Stimulated activated naive CD8-positive, alpha-beta T cell treated with anti-CD3 and anti-CD28 coated beads, Interleukin-15, amount 100 ng/mL, for 72 hours (primary cell): ENCODE data around the gene GAS2.
"Not testable (repeated sequence)": the region's sequence is repeated elsewhere in the genome, so short reads cannot be mapped to it uniquely, and the experiment has no call there.

Experiments used
- ATAC-seq: fragments of 150-1000 bp; cut with Tn5 transposase; 2 replicates; pipeline ENCODE4 v1.10.0; 2021; ENCODE audit warnings: mild to moderate bottlenecking, moderate library complexity
- DNase-seq, 2 donors: peaks; one replicate each; pipeline ENCODE4 v3.0.0; 2021 to 2022
- H3K27ac Mint-ChIP-seq, 2 donors: one replicate each; pipeline ENCODE4 v1.8.0; 2022; ENCODE audit warnings: mild to moderate bottlenecking in 2 of 2, mixed read lengths in 2 of 2, moderate library complexity in 2 of 2
- H3K27me3 Mint-ChIP-seq: one replicate; pipeline ENCODE4 v1.8.0; 2022; ENCODE audit warnings: mixed read lengths
- H3K4me1 Mint-ChIP-seq: one replicate; pipeline ENCODE4 v1.8.0; 2022; ENCODE audit warnings: mild to moderate bottlenecking, mixed read lengths
- H3K4me3 Mint-ChIP-seq, 2 donors: one replicate each; pipeline ENCODE4 v1.8.0; 2022; ENCODE audit warnings: mild to moderate bottlenecking in 2 of 2, mixed read lengths in 2 of 2, moderate library complexity in 1 of 2
- H3K9me3 Mint-ChIP-seq, 2 donors: one replicate each; pipeline ENCODE4 v1.8.0; 2022; ENCODE audit warnings: mixed read lengths in 2 of 2

The GAS2 gene

GRCh38 chr11:22666325-22666687 is at the start of gene GAS2:
TSS of gene GAS2 (plus strand) at chr11:22666611. CDS start at chr11:22674870, 8,259 bp downstream.
- ATAC-seq: no peak
- Mint-ChIP-seq H3K4me1 (peaks cover 32% of the 10 kb centered on the region), H3K9me3 (no peaks in the 10 kb centered on the region), H3K27me3 (peaks cover 57% of the 10 kb centered on the region), H3K27ac (peak within 1 kb of the TSS in 1 of 2 donors; percentile 71), H3K4me3 (peak within 1 kb of the TSS; percentile 71 to 77)
- no peak for DNase-seq

- ATAC-seq (no peak), DNase-seq (no peak)
- Mint-ChIP-seq H3K4me3 (no peak overlapping the region), H3K4me1 (peaks cover 22% of the 10 kb centered on the region), H3K27me3 (peaks cover 8% of the 10 kb centered on the region), H3K9me3 (peaks cover 0 to 27% of the 10 kb centered on the region in 2 donors), H3K27ac (no peak overlapping the region)
Observed at GRCh38 chr11:22617868-22618267, 48.5 kb upstream of the GAS2 start.

GRCh38 chr11:22624742-22625447 is 41.5 kb upstream of the GAS2 start:
- peak in 1 of 2 donors; percentile 69 for DNase-seq
- Mint-ChIP-seq H3K4me1 (peaks cover 46% of the 10 kb centered on the region), H3K27me3 (no peaks in the 10 kb centered on the region), H3K9me3 (peaks cover 3 to 4% of the 10 kb centered on the region in 2 donors), H3K27ac (peak overlapping the region; percentile 97 to 99), H3K4me3 (peak overlapping the region; percentile 95 to 99)
- ATAC-seq: peak; percentile 72

- H3K27ac Mint-ChIP-seq: peak within 1 kb of the TSS; percentile 97 to 99
- peak within 1 kb of the TSS; percentile 95 to 99 for H3K4me3 Mint-ChIP-seq
- peak; percentile 97 for ATAC-seq
- H3K9me3 Mint-ChIP-seq: peaks cover 0 to 3% of the 10 kb centered on the region in 2 donors
- H3K27me3 Mint-ChIP-seq: no peaks in the 10 kb centered on the region
- peak; percentile 91 to 95 for DNase-seq
- H3K4me1 Mint-ChIP-seq: peaks cover 46% of the 10 kb centered on the region
Observed at GRCh38 chr11:22625448-22626287, 40.7 kb upstream of the GAS2 start, which contains the start of gene FANCF. TSS of gene FANCF (minus strand) at chr11:22625823. CDS start at chr11:22625810, 13 bp downstream.

- Mint-ChIP-seq H3K4me3 (peak overlapping the region; percentile 95 to 99), H3K27ac (peak overlapping the region in 1 of 2 donors; percentile 99), H3K27me3 (no peaks in the 10 kb centered on the region), H3K4me1 (peaks cover 36% of the 10 kb centered on the region), H3K9me3 (peaks cover 0 to 5% of the 10 kb centered on the region in 2 donors)
- ATAC-seq (no peak), DNase-seq (no peak)
Observed at GRCh38 chr11:22626573-22627239, 39.7 kb upstream of the GAS2 start.

- peaks cover 29% of the 10 kb centered on the region for H3K4me1 Mint-ChIP-seq
- no peaks in the 10 kb centered on the region for H3K27me3 Mint-ChIP-seq
- peak overlapping the region in 1 of 2 donors; percentile 50 for H3K27ac Mint-ChIP-seq
- no peak overlapping the region for H3K4me3 Mint-ChIP-seq
- H3K9me3 Mint-ChIP-seq: peaks cover 0 to 7% of the 10 kb centered on the region in 2 donors
- DNase-seq (no peak), ATAC-seq (no peak)
Observed at GRCh38 chr11:22627421-22627820, 39.0 kb upstream of the GAS2 start.

DNA sequence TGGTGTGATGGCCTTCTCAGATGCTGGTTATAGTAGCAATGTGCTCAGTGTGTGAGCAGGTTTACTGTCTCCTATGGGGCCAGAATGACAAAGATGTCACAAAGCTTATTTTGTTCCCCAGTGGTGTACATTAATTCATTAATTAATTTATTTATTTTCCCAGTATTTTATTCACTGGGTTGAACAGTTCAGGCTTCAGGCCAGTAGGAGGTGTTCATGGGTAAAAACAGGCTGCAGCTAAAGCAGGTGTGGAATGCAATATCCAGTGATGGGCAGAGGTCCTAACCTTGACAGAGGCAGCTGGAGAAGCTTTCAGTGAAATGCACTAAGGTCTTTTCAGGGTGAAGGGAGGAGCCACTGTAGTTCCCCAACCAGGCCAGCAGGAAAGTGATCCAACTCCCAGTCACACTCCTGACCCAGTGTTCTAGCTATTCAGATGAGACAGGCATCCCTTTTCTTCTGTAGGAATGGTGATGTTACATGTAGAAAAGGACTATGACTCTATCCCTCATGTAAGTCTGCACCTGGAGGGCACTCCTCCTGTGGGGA is 33.0 kb upstream of the GAS2 start:
- Mint-ChIP-seq H3K9me3 (peaks cover 0 to 7% of the 10 kb centered on the region in 2 donors), H3K4me1 (peaks cover 6% of the 10 kb centered on the region), H3K27me3 (no peaks in the 10 kb centered on the region), H3K27ac (no peak overlapping the region), H3K4me3 (no peak overlapping the region)
- no peak for DNase-seq
- ATAC-seq: no peak

DNA sequence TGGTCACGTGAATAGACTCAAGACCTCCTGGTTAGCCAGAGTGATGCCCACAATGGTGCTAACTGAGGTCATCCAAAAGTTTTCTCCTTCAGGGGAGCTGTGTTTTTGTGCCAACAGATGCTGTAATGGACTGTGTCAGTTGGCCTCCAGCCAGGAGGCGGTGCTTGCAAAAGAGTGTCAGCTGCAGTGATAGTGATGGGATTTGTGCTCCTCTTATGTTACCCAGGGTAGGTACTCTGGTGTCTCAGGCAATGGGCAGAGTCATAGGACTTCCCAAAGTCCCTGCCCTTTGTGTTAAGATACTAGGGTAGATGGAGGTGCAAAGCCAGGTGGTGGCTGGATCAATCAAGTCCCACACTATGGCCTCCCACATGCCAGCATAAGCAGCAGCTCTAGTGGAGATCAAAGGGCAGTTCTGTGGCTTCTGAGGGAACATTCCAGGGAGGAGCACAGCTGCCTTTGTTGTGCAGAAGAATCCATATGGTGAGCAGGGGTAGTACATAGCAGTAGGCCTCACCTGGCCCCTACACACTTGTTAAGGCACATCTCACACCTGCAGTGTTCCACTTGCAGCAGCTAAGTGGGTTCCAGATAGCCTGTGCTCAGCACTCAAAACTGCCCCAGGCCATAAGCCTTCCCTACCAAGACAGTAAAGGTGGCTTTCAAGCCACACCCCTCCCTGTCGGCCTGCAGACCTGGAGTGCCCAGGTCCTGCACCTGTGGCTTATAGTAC is 31.3 kb upstream of the GAS2 start:
- H3K27ac Mint-ChIP-seq: no peak overlapping the region
- H3K4me1 Mint-ChIP-seq: peaks cover 6% of the 10 kb centered on the region
- DNase-seq: no peak
- no peaks in the 10 kb centered on the region for H3K27me3 Mint-ChIP-seq
- H3K9me3 Mint-ChIP-seq: peaks cover 0 to 4% of the 10 kb centered on the region in 2 donors
- peak; percentile 68 for ATAC-seq
- H3K4me3 Mint-ChIP-seq: no peak overlapping the region

GRCh38 chr11:22635689-22636088 is 30.7 kb upstream of the GAS2 start:
- no peak overlapping the region for H3K27ac Mint-ChIP-seq
- H3K4me3 Mint-ChIP-seq: no peak overlapping the region
- ATAC-seq: peak; percentile 74

DNA sequence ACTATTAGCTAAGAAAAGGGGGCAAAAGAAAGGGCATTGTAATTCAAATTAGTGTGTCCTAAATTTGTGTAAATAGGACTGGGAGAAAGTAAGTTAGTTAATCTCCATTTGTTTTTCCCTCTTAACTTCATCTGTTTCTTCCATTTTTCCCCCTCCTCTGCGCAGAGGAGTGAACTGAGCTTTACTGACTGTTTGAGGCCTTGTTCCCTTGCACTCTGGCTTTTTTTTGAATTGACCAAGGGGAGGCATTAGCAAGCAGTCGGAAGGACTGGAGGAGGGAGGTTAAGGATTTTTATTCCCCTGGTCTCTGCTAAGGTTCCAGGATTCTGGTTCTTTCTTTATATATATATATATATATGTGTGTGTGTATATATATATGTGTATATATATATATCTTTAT is 25.5 kb upstream of the GAS2 start:
- Mint-ChIP-seq H3K27me3 (no peaks in the 10 kb centered on the region), H3K4me1 (no peaks in the 10 kb centered on the region), H3K9me3 (no peaks in the 10 kb centered on the region), H3K4me3 (no peak overlapping the region), H3K27ac (no peak overlapping the region)
- ATAC-seq (no peak), DNase-seq (no peak)

More at GRCh38 chr11:22635689-22636088, 30.7 kb upstream of the GAS2 start:
- DNase-seq: no peak
- peaks cover 6% of the 10 kb centered on the region for H3K4me1 Mint-ChIP-seq
- peaks cover 0 to 4% of the 10 kb centered on the region in 2 donors for H3K9me3 Mint-ChIP-seq
- H3K27me3 Mint-ChIP-seq: no peaks in the 10 kb centered on the region

DNA sequence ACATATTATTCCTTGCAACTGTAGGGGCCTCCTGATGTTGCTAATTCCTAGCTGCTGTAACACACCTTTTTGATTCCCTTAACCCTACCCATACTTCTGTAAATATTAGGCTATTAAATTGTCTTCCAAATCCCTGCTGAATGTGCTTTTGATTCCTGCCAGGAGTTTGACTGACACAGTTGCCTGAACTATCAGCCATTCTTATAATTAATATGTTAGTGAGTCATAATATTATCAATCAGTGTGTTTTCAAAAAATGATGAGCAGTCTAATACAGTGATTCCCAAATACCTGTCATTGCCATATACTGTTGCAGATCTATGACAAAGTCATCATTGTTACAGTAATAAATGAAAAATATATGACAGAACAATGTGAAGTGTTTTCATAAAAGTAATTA is 24.9 kb upstream of the GAS2 start:
- Mint-ChIP-seq H3K9me3 (no peaks in the 10 kb centered on the region), H3K4me1 (no peaks in the 10 kb centered on the region), H3K27me3 (no peaks in the 10 kb centered on the region), H3K27ac (no peak overlapping the region), H3K4me3 (no peak overlapping the region)
- no peak for DNase-seq
- no peak for ATAC-seq

DNA sequence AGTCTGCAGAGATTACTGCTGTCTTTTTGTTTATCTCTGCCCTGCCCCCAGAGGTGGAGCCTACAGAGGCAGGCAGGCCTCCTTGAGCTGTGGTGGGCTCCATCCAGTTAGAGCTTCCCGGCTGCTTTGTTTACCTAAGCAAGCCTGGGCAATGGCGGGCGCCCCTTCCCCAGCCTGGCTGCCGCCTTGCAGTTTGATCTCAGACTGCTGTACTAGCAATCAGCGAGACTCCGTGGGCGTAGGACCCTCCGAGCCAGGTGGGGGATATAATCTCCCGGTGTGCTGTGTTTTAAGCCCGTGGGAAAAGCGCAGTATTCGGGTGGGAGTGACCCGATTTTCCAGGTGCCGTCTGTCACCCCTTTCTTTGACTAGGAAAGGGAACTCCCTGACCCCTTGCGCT is 14.1 kb upstream of the GAS2 start:
- H3K4me3 Mint-ChIP-seq, H3K27me3 Mint-ChIP-seq, H3K27ac Mint-ChIP-seq, ATAC-seq, DNase-seq, H3K9me3 Mint-ChIP-seq: not testable (repeated sequence)
- peaks cover 16% of the 10 kb centered on the region for H3K4me1 Mint-ChIP-seq

- peak overlapping the region in 1 of 2 donors; percentile 8 for H3K27ac Mint-ChIP-seq
- peaks cover 0 to 6% of the 10 kb centered on the region in 2 donors for H3K9me3 Mint-ChIP-seq
- H3K4me1 Mint-ChIP-seq: peaks cover 19% of the 10 kb centered on the region
- DNase-seq (no peak), ATAC-seq (no peak)
- H3K27me3 Mint-ChIP-seq: no peaks in the 10 kb centered on the region
- H3K4me3 Mint-ChIP-seq: no peak overlapping the region
Observed at GRCh38 chr11:22656130-22656529, 10.3 kb upstream of the GAS2 start.

- DNase-seq (peak in 1 of 2 donors; percentile 23), ATAC-seq (peak; percentile 99)
- Mint-ChIP-seq H3K27me3 (no peaks in the 10 kb centered on the region), H3K9me3 (no peaks in the 10 kb centered on the region), H3K27ac (peak overlapping the region in 1 of 2 donors; percentile 49), H3K4me1 (peaks cover 19% of the 10 kb centered on the region), H3K4me3 (no peak overlapping the region)
Observed at GRCh38 chr11:22657101-22657694, 9.2 kb upstream of the GAS2 start.
